ENCODE measurements around the gene EPHA6.
"Not testable (repeated sequence)": the region's sequence is repeated elsewhere in the genome, so short reads cannot be mapped to it uniquely, and the experiment has no call there.

Gene EPHA6

GRCh38 chr3:96960661-96961330, 146.4 kb downstream of the EPHA6 start:
- TF ChIP-seq, protein P1, sequence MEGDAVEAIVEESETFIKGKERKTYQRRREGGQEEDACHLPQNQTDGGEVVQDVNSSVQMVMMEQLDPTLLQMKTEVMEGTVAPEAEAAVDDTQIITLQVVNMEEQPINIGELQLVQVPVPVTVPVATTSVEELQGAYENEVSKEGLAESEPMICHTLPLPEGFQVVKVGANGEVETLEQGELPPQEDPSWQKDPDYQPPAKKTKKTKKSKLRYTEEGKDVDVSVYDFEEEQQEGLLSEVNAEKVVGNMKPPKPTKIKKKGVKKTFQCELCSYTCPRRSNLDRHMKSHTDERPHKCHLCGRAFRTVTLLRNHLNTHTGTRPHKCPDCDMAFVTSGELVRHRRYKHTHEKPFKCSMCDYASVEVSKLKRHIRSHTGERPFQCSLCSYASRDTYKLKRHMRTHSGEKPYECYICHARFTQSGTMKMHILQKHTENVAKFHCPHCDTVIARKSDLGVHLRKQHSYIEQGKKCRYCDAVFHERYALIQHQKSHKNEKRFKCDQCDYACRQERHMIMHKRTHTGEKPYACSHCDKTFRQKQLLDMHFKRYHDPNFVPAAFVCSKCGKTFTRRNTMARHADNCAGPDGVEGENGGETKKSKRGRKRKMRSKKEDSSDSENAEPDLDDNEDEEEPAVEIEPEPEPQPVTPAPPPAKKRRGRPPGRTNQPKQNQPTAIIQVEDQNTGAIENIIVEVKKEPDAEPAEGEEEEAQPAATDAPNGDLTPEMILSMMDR (IDR thresholded peaks at IDR 0.05; ENCODE audit: low read depth, low read length): no peak
- no peak for DNase-seq (ENCODE audit: extremely low read depth, low read depth)

DNA sequence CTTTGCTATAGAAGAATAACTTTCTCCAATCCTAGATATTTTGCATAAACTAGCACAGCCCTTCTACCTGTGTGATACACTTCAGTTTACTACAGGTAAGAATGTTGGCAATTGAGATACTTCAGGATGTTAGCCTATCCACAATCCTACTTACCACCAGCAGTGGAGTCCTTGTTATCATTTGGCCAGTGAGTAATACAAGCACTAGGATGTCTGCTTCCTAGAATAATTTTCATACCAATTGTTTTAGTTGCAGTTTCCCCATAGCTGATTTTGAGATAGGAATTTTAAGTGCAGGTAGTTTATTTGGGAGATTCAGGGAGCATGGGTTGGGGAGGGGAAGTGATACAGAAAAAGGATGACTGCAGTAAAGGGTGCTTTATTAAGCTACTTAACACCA, 147.2 kb downstream of the EPHA6 start:
- TF ChIP-seq, protein P1 (IDR thresholded peaks at IDR 0.05; ENCODE audit: low read depth, low read length): no peak
- no peak for DNase-seq (ENCODE audit: extremely low read depth, low read depth)

- no peak for DNase-seq (ENCODE audit: extremely low read depth, low read depth)
- TF ChIP-seq, protein P1 (IDR thresholded peaks at IDR 0.05; ENCODE audit: low read depth, low read length): no peak
These were observed 152.0 kb downstream of the EPHA6 start for GRCh38 chr3:96966181-96966929.

DNA sequence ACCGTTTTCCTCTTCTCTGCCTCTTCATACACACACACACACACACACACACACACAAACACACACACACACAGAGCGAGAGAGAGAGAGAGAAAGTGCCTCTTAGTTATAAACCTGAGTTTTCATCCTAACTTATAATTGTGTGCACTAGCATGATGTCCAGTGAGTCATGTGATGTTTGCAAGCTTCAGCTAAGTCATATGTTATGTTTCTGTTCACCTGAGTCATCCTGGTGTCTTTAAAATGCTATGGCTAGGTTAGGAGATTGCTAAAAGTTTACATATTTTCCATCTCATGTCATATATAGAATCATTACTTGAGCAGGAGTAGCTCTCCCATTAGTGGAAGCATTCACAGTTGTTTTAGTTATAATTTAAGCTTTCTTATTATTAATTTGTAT, 155.8 kb downstream of the EPHA6 start:
- DNase-seq (ENCODE audit: extremely low read depth, low read depth): no peak
- TF ChIP-seq, protein P1 (IDR thresholded peaks at IDR 0.05; ENCODE audit: low read depth, low read length): no peak

GRCh38 chr3:96977671-96978070, 163.3 kb downstream of the EPHA6 start:
- TF ChIP-seq, protein P1 (IDR thresholded peaks at IDR 0.05; ENCODE audit: low read depth, low read length): no peak
- DNase-seq (ENCODE audit: extremely low read depth, low read depth): no peak

GRCh38 chr3:96983716-96984115, 169.3 kb downstream of the EPHA6 start:
- DNase-seq (ENCODE audit: extremely low read depth, low read depth): not testable (repeated sequence)

DNA sequence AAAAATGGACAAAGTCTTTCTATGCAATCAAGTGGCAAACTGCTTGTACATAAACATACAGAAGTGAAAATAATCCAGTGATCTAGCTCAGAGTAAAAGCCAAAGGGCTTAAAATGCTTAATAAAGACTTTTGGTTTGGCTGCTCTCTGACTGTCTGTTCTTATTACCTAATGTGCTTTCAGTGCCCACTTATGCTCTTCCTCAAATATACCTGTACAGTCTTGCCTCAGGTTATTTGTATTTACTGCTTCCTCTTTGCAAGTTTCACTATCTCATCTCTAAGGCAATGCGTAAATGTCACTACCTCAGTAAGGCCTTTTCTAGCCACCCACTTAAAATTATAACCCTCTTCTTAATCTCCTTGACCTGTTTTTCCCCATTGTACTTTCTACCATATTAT, 171.8 kb downstream of the EPHA6 start:
- no peak for DNase-seq (ENCODE audit: extremely low read depth, low read depth)
- TF ChIP-seq, protein P1 (IDR thresholded peaks at IDR 0.05; ENCODE audit: low read depth, low read length): no peak
